RWPE2 (cell line): ENCODE data around the gene HBG1.

Source experiments
- ATAC-seq: fragments of 200-7000 bp; cut with Tn5 transposase; 3 replicates; pipeline ENCODE4 v1.9.1; 2021; ENCODE audit warnings: low read depth
- DNase-seq: peaks from one replicate; pipeline ENCODE4 v3.0.0-alpha.2; 2020; ENCODE audit warnings: low spot score
- H3K27ac ChIP-seq: fragments of 450-650 bp; 2 replicates; pipeline ENCODE4 v1.5.1; 2017; ENCODE audit warnings: mild to moderate bottlenecking; ENCODE audit not compliant: poor library complexity, severe bottlenecking
- H3K27me3 ChIP-seq: fragments of 250-450 bp; sonication (Bioruptor Pico); 2 replicates; pipeline ENCODE4 v1.5.1; 2021; ENCODE audit warnings: mild to moderate bottlenecking, moderate library complexity; ENCODE audit not compliant: insufficient read depth, poor library complexity, severe bottlenecking
- H3K36me3 ChIP-seq: fragments of 250-450 bp; sonication (Bioruptor Pico); 2 replicates; pipeline ENCODE4 v1.5.1; 2020; ENCODE audit warnings: low read depth, mild to moderate bottlenecking, moderate library complexity
- H3K4me1 ChIP-seq: fragments of 250-450 bp; sonication (Bioruptor Pico); 2 replicates; pipeline ENCODE4 v1.5.1; 2021; ENCODE audit warnings: mild to moderate bottlenecking, moderate library complexity; ENCODE audit not compliant: insufficient read depth, poor library complexity, severe bottlenecking
- H3K4me3 ChIP-seq: fragments of 250-450 bp; sonication (Bioruptor Pico); 2 replicates; pipeline ENCODE4 v1.5.1; 2021; ENCODE audit warnings: mild to moderate bottlenecking, moderate library complexity; ENCODE audit not compliant: severe bottlenecking
- H3K9me3 ChIP-seq: fragments of 250-450 bp; sonication (Bioruptor Pico); 2 replicates; pipeline ENCODE4 v1.5.1; 2021; ENCODE audit warnings: mild to moderate bottlenecking, moderate library complexity; ENCODE audit not compliant: severe bottlenecking
- TF ChIP-seq, protein P1 (sequence below): fragments of 450-650 bp; IDR thresholded peaks from one replicate; pipeline ENCODE4 v1.5.1; 2017; ENCODE audit warnings: mild to moderate bottlenecking, moderate library complexity; ENCODE audit not compliant: poor library complexity, severe bottlenecking

HBG1 gene

DNA sequence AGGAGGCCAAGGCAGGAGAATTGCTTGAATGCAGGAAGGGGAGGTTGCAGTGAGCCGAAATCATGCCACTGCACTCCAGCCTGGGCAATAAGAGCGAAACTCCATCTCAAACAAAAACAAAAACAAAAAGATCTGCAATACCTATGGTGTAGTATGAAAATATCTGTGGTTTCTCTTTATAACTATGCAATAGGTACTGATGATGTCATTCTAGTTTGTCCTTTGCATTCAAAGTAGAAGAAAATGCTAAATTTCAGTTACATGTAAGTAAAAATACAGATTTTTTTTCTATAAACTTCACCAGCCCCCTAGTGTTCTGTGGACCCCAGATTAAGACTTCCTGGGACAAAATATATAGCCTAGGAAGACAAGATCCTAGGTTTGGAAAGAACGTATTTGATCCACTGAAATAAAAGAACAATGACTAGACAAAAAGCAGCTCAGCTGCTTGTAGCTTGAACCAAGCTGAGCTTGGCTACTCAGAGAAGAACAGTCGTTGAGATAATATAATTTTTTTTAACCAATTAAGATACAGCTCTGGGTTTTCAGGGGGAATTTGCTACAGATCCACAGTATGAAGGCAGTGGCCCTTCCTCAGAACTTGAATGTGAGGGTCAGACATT is 22.8 kb upstream of the HBG1 start:
- Histone ChIP-seq H3K4me1 (peaks cover 7% of the 10 kb centered on the region), H3K27ac (no peak overlapping the region), H3K27me3 (no peaks in the 10 kb centered on the region), H3K36me3 (no peaks in the 10 kb centered on the region), H3K4me3 (no peak overlapping the region), H3K9me3 (no peaks in the 10 kb centered on the region)
- ATAC-seq, result no peak
- DNase-seq, result no peak
- TF ChIP-seq, protein P1, sequence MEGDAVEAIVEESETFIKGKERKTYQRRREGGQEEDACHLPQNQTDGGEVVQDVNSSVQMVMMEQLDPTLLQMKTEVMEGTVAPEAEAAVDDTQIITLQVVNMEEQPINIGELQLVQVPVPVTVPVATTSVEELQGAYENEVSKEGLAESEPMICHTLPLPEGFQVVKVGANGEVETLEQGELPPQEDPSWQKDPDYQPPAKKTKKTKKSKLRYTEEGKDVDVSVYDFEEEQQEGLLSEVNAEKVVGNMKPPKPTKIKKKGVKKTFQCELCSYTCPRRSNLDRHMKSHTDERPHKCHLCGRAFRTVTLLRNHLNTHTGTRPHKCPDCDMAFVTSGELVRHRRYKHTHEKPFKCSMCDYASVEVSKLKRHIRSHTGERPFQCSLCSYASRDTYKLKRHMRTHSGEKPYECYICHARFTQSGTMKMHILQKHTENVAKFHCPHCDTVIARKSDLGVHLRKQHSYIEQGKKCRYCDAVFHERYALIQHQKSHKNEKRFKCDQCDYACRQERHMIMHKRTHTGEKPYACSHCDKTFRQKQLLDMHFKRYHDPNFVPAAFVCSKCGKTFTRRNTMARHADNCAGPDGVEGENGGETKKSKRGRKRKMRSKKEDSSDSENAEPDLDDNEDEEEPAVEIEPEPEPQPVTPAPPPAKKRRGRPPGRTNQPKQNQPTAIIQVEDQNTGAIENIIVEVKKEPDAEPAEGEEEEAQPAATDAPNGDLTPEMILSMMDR, result no peak

DNA sequence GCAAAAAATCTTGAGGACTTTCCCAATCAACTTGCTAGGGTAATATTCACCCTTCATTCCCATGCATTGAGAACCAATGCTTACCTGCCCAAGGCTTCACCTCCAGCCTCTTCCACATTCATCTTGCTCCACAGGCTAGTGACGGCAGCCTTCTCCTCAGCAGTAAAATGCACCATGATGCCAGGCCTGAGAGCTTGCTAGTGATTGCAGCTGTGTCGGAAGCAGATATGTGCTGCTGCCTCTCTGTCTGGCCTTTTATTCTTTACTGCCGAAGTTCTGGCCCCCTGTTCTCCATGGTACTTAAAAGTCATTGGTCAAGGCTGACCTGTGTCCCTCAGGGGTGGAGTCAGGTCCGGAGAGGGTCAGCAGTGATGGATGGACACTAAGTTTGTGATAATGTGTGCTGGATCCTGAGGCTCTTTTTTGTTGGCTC is 20.1 kb upstream of the HBG1 start, which contains the start of gene HBE1:
TSS of gene HBE1 (minus strand) at position 231 of the 433 bp plus-strand sequence. CDS start at position 176, 55 bp downstream.
- ATAC-seq, result no peak
- TF ChIP-seq, protein P1, result no peak
- DNase-seq, result no peak

DNA sequence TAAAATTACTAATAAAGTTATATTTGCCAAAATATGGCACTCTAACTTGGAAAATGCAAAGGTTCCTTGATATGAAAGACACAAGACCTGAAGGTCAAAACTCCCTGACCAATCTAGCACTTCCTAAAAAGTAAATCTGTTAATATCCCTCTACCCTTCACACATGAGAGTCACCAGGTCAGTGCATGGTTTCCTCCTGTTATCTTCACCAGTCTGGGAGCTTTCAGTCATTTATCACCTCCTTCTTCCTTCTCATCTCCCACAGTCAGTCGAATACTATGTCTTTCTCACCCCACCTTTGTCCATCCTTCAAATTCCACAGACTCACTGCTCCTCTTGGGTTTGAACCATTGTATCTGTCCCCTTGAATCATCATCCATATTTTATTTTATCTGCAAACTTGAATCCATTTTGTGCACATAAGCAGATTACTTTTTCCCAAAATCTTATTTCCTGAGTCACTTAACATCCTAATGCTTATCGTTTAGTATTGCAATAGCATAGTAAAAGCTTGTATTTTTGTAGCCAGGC is 17.4 kb upstream of the HBG1 start:
- no peak overlapping the region for H3K27ac ChIP-seq
- no peak for ATAC-seq
- no peaks in the 10 kb centered on the region for H3K27me3 ChIP-seq
- H3K36me3 ChIP-seq, result no peaks in the 10 kb centered on the region
- TF ChIP-seq, protein P1, result no peak
- no peak for DNase-seq
- no peaks in the 10 kb centered on the region for H3K9me3 ChIP-seq
- no peak overlapping the region for H3K4me3 ChIP-seq
- no peaks in the 10 kb centered on the region for H3K4me1 ChIP-seq

More for the DNA sequence above, 20.1 kb upstream of the HBG1 start, which contains the start of gene HBE1:
- no peaks in the 10 kb centered on the region for H3K27me3 ChIP-seq
- no peak within 1 kb of the TSS for H3K27ac ChIP-seq
- H3K9me3 ChIP-seq, result no peaks in the 10 kb centered on the region
- no peaks in the 10 kb centered on the region for H3K36me3 ChIP-seq
- no peak within 1 kb of the TSS for H3K4me3 ChIP-seq
- peaks cover 7% of the 10 kb centered on the region for H3K4me1 ChIP-seq

DNA sequence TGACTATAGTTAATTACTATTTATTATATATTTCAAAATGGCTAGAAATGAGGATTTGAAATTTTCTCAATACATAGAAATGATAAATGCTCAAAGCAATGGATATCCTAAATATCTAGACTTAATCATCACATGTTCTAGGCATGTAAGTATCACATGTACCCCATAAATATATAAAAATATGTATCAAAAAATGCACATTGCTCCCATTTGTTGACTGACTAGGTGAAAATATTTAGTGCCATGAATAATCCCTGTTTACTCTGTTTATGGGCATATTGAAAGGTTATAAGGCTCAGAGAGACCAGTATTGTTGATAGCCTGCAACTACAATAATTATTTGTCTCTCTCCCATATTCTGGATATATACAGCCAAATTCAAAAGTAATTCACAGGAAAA is 17.0 kb upstream of the HBG1 start:
- Histone ChIP-seq H3K9me3 (no peaks in the 10 kb centered on the region), H3K27me3 (no peaks in the 10 kb centered on the region)

More for the DNA sequence above, 17.0 kb upstream of the HBG1 start:
- TF ChIP-seq, protein P1, result no peak
- Histone ChIP-seq H3K36me3 (no peaks in the 10 kb centered on the region), H3K4me3 (no peak overlapping the region), H3K4me1 (no peaks in the 10 kb centered on the region), H3K27ac (no peak overlapping the region)
- ATAC-seq (no peak), DNase-seq (no peak)
